GM15510 (cell line): ENCODE results near the gene PHF1.

Experiments
- POLR2A ChIP-seq: IDR thresholded peaks from 3 replicates; pipeline ENCODE4 v1.6.1; 2011; ENCODE audit warnings: borderline replicate concordance; ENCODE audit not compliant: insufficient read length; ENCODE audit errors: extremely low read depth

Gene PHF1

DNA sequence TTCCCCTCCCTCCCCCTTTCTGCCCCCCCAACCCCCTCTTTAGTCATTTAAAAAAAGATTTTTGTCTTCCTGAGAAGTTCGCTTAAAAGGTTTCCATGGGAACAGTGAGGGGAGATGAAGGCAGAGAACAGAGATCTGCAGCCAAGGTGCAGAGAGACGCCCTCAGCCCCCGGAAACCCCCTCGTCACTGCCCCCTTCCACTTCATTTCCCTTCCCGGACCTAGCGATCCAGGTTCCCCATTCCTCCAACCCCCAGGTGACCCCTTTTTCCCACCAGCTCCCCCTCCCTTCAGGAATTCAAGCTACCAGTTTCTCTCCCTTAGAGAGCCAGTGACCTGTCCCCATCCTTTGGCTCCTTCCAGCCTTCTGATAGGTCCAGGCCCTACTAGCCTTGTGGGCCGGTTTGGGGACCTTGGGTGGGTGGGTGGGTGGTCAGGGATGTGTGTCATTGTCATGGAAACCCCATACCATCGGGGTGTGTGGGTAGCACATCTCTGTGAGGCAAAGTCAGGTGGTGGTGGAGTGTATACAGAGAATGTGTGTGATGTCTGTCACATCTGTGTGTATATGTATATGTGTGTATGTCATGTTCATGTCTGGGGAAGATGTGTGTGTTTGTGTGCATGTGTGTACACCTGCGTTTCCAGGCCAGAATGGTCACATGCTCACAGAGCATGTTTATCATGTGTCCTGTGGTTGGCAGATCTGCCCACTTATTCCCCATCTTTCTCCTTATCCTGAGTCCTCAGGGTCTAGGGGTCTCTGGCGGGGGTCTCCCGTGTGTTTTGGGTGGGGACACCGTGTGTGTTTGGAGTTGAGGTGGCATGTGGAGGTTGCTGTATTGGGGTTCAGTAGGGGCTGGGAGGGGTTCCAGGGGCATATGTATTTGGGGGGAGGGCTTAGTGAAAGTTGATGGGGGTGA, 16.0 kb downstream of the PHF1 start:
- TF ChIP-seq POLR2A = no peak

DNA sequence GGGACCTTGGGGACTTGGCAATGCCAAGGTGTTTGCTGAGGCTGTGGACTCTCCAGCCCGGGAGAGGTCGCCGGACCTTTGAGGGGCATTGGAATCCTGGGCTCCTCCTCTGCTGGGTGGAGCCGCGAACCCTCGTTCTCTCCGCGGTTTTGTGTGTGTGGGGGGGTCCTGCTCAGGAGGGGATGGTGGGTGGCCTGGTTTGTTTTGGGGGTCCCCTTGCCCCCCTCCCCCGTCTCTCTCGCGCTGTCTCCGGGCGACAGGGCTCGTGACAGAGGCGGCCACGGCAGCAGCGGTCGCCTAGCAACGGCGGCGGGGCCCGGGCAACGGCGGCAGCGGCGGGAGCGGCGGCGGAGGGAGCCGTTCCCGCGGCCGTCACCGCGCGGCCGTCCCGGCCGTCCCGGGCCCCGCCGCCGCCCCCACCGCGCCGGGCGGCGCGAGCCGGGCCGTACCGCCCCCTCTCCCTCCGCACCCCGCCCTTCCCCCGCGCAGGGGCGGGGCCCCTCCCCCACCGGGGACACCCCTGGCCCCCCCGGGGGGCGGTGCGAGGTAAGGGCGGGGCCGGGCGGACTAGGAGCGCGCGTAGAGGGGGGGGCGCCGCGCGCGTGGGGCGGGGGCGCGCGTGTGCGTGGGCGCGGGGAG, 16.9 kb downstream of the PHF1 start:
- TF ChIP-seq POLR2A = no peak

DNA sequence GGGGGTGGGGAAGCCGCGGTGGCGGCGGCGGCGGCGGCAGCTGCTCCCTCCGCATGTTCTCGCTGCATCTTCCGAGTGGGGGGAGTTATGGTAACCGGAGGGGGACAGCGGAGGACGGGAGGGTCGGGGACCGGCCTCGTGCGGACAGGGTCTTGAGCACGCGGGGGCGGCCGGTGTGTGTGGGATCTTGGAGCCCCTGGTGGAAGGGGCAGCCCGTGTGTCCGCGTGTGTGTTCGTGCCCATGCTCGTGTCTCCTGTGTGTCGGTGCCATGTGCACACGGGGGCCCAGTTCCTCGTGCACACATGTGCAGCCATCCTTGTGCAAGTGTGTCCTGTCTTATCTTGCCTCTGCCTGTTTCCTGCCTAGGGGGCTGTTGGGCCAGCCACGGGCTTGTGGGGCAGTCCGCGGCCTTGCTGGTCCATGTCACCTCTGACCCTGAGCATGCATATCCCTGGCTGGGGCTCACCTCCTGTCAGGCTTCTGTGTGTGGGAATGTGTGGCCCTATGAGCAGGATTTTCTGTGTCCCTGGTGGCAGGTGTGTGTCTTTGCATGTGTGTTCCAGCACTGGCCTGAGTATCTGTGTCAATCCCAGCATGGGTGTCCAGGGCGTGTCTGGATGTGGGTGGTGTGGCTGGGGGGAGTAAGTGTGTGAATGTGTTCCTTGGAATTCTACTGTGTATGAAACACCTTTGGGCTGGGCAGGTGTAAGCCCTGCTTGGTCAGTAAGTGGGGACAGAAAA, 17.6 kb downstream of the PHF1 start:
- TF ChIP-seq POLR2A = no peak

DNA sequence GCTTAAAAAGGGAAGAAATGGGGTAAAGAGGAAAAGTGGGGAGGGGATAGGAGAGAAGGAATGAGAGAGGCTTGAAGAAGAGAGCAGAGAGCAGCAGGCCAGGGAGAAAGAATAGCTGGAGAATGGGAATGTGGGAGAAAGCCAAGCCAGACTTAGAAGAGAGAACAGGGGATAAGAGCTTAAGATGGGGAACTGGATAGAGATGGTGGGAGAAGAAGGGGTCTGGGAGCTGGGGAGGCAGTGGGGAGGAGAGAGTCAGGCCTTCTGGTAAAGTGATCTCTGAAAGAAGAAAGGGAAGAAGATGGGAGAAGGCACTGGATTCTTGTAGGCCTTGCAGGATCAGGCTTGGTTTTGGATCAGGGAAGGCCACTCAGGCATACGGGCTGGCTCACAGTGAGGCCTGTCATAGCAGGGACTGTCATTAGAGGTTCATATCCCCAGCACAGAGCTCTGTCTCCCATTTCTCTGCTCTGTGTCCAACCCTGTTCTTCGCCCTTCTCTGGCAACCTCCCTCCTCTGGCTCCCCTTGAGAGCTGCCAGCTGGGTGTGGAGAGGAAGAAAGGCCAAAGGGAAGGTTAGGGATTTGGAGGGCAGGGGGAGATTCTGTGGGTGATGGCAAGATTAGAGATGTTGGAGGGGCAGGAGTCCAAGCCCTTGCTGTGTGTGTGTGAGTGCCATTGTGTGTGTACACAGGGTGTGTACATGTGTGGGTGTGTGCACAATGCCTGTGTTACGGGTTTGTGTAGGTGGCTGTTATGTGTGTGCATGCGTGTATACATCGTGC, 18.3 kb downstream of the PHF1 start:
- no peak for TF ChIP-seq POLR2A

DNA sequence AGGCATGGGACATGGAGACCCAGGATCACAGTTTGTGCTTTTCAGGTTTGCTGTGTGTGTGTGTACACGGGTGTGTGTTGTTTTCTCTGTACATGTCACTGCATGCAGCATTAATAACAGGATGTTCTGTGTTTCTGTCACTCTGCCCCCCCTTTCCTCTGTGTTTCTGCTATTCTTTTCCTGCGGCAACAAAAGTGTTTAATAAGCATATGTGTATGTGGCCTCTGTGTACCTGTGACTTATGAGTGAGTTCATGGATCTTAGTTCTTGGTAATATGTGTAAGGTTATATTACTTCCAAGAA, 18.9 kb downstream of the PHF1 start:
- no peak for TF ChIP-seq POLR2A

DNA sequence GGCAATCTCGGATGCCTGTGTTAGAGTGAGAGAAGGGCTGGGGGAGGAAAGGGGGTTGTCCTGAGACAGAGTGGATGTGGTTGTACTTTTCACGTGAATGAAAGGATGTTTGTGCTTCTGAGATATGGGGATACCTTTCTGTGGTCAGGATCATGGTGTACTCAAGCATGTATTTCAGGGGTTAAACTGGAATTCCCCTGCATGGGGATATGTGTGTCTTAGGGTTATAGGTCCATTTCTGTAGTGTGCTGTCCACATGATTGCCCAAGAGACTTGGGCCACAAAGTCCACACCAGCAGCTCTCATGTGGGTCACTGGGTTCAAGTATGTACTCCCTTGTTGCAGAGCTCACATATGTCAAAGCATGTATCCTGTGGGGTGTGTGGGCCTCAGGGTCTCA, 19.5 kb downstream of the PHF1 start:
- no peak for TF ChIP-seq POLR2A

DNA sequence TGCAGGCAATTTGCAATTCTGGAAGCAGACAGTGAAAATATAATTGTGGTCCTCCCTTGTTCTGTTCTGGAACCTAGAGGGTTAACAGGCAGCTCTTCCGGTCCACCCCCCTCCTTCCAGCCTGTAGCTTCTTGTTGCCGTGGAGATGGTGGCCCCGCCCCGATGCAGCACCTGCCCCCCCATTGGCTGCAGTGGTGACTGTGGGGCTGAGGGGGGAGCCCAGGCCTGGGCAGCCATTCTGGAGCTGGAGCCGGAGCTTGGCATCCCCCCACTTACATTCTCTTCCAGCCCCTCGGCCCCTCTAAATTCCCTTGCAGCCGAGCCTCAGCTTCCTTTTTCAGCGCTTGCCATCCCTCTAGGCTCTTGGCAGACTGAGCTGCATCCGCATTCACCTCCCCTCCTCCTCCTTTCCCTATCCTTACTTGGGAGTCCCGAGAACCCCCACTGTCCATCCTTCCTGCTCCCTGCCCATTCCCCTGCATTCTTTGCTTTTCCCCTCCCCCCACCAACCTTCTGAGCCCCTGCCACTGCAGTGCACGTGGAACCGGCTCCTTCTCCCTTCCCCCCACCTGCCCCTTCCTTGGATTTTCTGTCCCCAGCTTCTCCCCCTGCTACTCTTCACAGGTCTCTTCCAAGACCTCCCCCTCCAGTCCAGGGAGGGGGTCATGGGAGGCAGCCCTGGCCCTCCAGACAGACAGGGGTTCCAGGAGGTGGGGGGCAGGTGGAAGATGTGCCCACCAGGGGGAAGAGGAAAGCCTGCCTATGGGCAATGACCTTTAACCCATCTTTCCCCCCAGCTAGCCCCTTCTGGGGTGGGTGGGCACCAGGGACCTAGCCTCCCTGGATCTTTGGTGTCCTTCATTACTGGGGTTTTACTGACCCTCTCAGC, 20.4 kb downstream of the PHF1 start:
- TF ChIP-seq POLR2A = no peak

DNA sequence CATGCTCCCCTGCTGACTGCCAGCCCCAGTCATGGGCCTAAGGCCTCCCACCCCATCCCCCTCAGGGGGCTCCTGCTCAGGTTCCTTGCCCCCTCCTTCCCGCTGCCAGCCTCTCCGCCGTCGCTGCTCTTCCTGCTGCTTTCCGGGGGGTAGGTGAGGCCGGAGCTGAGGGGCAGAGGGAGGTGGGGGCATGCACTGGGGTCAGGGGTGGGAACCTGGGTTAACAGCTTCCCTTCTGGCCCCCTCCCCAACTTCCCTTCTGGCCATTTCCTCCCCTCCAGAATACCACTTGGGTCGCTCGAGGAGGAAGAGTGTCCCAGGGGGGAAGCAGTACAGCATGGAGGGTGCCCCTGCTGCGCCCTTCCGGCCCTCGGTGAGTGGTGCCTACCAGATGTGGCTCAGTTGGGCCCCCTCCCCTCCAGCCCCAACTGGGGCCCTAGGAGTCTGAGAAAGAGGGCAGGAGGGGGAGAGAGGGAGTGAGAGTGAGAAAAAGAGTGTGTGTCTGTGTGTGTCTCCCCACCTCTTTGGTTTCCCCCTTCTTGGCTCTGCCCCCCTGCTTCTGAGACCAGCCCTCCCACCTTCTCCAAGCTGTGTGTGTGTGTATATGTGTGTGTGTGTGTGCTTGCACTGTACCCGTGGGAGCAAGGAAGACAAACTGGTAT, 21.2 kb downstream of the PHF1 start:
- TF ChIP-seq POLR2A = no peak

DNA sequence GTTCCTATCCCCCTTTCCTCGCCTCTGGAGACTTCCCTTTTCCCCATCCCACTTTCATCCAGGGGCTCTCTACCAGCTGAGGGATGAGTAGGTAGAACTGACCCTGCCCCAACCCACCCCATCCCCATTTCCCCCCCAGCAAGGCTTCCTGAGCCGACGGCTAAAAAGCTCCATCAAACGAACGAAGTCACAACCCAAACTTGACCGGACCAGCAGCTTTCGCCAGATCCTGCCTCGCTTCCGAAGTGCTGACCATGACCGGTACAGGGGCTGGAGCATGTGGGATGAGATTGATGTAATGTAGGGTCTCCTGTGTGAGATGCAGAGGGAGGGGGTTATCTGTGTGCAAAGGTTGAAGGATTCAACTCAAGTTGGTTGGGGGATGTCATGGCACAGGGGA, 21.7 kb downstream of the PHF1 start:
- no peak for TF ChIP-seq POLR2A

DNA sequence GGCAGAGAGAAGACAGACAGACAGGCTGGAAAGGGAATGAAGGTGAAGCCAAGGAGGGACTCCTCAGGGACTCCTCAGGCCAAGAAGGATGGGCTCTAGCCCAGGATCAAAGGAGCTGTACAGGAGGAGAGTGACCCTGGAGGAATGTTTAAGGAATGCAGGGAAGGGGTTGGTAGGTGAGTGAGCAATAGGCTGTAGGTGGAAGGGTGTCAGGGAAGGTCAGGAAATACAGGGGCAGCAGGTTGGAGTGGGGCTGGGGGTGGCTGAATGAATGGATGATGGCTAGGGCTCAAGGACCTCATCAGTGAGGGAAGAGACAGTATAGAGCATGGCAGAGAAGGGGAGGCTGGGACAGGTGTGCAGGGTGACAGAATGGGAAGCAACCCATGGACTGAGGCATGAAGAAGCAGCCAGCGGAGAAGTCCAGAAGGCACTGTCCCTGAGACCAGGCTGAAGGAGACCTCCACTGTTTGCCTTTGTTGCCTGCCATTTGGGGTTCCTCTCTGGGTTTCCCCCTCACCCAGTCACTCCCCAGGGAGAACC, 22.3 kb downstream of the PHF1 start:
- TF ChIP-seq POLR2A = no peak

DNA sequence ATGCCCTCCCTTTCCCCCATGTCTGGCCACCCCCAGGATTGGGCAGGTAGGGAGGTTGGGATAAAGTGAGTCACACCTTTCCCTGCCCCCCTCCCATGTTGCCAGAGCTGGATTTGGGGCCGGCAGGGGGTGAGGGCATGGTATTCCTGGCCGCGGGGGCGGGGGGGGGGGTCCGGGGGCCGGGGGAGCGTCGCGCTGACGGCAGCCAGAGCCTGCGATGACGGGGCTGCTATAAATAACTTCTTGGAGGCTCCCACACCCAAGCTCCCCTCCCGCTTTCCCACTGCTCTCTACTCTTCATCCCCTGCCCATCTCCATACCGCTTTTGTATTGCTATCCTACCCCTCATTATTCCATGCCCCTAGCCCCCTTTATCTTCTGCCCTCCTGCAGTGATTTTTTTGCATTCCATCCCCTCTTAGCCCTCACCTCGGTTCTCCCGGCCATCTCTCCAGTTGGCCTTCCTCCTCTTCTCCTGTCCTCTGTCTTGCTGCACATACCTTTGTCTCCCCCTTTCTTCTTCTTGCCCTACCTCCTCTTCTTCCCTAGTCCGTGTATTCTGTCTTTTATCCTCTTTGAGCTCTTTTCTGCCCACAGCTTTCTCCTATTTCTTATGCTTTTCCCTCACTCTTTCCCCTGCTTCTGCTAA, 22.9 kb downstream of the PHF1 start:
- TF ChIP-seq POLR2A = no peak

DNA sequence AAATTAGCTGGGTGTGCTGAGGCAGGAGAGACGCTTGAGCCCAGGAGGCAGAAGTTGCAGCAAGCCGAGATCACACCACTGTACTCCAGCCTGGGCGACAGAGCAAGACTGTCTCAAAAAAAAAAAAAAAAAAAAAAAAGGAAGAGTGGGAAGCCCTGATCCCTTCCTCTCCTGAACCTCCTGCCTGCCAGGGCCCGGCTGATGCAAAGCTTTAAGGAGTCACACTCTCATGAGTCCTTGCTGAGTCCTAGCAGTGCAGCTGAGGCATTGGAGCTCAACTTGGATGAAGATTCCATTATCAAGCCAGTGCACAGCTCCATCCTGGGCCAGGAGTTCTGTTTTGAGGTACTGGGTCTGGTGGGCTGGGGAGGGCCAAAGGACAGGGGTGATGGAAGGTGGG, 24.1 kb downstream of the PHF1 start:
- TF ChIP-seq POLR2A = no peak

DNA sequence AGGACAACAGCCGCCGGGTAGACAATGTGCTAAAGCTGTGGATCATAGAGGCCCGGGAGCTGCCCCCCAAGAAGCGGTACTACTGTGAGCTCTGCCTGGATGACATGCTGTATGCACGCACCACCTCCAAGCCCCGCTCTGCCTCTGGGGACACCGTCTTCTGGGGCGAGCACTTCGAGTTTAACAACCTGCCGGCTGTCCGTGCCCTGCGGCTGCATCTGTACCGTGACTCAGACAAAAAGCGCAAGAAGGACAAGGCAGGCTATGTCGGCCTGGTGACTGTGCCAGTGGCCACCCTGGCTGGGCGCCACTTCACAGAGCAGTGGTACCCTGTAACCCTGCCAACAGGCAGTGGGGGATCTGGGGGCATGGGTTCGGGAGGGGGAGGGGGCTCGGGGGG, 26.9 kb downstream of the PHF1 start:
- no peak for TF ChIP-seq POLR2A
